GM21825 (cell line): ENCODE data around the gene VPS37B.

Source experiments
- ATAC-seq: cut with Tn5 transposase; IDR thresholded peaks from one replicate; pipeline ENCODE4 v1.9.1; 2021; ENCODE audit warnings: mild to moderate bottlenecking, moderate library complexity; ENCODE audit not compliant: unreplicated experiment

Gene VPS37B

GRCh38 chr12:122855071-122855829, 40.7 kb downstream of the VPS37B start:
- no peak for ATAC-seq

DNA sequence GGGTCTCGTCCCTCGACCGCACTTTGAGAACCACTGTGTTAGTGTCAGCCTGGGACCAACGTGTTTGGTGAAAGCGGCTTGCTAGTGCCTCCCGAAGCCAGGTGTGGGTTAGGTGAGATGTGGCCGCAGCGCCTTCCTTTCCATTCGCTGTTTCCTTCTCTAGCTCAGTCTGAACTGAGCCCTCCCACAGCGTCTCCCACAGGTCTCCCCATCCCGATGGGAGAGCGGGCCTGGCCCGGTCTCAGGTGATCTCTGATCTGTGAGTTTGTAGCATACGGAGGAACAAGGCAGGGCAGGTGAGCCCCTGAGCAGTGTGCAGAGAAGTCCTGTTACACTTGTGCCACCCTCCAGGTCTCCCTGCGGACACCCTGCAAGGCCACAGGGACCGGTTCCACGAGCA, 41.4 kb downstream of the VPS37B start:
- no peak for ATAC-seq

DNA sequence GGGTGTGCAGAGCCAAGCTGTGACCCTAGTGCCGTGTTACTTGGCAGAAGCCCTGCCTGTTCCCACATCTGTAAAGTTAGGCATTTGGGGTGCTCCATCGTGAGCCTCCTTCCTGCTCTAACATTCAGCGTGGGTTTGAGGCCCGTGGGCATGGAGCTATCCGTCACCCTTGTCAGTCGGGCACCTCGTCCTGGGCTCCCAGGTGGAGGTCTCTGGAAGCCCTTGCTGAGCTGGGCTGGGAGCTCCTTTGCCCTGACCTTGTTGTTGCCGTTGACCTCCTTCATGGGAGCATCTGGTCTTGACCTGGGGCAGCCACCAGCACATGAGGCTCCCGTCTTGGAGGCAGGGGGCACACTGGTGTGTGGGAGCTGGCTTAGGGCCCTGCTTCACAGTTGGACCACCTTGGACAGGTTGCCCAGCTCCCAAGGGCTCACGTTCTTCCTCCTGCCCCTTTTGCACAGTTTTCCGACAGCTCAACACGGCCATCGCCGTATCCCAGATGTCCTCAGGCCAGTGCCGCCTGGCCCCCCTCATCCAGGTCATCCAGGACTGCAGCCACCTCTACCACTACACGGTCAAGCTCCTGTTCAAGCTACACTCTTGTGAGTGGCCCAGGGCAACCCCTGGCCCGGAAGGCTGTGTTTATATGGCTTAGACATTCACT, 42.2 kb downstream of the VPS37B start:
- ATAC-seq: no peak

DNA sequence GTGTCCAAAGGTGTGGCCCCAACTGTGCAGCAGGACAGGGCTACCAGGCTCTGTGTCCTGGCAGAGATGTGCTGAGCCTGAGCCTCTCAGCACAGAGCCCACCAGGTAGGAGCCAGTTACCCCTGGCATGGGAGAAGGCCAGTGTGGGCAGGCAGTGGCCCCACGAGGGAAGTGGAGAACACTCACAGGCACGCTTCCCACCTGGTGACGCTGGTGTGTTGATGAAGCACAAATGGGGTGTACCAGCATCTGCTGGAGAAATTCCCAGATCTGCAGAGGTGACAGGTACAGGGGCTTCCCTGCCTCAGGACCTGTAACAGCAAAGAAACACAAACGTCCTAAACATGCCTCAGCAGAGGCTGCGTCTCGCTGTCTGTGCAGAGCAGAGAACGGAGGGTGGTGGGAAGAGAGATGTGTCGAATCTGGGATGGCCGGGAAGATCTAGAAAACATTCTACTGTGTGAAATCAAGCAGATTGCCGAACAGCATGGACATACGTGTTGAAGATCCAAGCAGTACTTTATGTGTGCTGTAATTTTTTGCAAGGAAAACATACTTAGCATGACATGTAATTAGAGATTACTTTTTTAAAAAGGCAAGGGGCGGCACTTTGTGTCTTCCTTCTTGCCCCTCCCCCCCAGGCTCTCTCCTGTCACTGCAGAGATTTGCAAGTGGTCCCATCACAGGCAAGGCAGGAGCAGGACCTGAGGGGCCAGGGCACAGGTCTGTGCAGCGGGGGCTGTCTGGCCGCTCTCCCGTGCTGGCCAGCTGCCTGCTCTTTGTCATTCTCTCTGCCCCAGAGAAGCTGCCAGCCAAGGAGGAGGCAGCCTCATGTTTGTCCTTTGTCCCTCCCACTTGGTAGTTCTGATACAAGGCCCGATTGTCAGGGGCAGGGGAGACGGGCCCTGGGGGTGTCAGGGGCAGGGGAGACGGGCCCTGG, 43.3 kb downstream of the VPS37B start:
- ATAC-seq: no peak

GRCh38 chr12:122851820-122852219, 44.1 kb downstream of the VPS37B start:
- no peak for ATAC-seq

DNA sequence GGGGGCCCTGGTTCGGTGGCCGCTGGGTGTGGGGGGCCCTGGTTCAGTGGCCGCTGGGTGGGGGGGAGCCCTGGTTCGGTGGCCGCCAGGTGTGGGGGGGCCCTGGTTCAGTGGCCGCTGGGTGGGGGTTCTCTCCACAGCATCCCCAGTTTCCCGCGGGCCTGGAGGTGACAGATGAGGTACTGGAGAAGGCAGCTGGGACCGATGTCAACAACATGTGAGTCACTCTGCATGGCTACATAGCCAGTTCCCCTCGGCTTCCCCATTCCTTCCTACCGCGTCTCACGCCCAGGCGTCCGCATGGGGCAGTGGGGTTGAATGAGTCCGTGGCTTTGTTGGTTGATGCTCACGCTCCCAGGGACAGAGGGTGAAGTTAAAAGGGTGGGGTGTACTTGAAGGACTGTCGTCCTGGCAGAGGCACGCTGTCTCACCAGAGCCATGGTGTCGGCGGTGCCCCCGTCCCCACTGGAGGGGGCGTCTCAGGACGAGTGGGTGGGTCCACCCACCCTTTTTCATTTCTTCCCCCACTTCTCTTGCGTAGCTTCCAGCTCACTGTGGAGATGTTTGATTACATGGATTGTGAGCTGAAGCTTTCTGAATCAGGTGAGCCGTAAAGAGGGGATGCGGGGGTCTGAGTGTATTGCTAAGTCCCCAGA, 45.1 kb downstream of the VPS37B start:
- ATAC-seq: no peak

DNA sequence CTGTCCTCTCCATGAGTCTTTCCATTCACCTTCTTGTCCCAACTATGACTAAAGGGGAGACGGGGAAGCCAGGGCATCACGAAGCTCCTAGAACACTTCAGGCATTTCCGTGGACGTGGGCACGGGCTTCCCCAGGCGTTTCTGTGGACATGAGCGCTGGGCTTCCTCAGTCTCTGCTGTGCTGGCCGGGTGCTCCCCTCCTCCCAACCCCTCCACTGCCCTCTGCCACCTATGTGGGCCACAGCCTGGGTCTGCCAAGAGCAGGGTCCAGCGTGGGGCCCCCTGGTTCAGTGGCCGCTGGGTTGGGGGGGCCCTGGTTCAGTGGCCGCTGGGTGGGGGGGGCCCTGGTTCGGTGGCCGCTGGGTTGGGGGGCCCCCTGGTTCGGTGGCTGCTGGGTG, 45.9 kb downstream of the VPS37B start:
- ATAC-seq: no peak

GRCh38 chr12:122849352-122850047, 46.4 kb downstream of the VPS37B start:
- ATAC-seq: no peak

DNA sequence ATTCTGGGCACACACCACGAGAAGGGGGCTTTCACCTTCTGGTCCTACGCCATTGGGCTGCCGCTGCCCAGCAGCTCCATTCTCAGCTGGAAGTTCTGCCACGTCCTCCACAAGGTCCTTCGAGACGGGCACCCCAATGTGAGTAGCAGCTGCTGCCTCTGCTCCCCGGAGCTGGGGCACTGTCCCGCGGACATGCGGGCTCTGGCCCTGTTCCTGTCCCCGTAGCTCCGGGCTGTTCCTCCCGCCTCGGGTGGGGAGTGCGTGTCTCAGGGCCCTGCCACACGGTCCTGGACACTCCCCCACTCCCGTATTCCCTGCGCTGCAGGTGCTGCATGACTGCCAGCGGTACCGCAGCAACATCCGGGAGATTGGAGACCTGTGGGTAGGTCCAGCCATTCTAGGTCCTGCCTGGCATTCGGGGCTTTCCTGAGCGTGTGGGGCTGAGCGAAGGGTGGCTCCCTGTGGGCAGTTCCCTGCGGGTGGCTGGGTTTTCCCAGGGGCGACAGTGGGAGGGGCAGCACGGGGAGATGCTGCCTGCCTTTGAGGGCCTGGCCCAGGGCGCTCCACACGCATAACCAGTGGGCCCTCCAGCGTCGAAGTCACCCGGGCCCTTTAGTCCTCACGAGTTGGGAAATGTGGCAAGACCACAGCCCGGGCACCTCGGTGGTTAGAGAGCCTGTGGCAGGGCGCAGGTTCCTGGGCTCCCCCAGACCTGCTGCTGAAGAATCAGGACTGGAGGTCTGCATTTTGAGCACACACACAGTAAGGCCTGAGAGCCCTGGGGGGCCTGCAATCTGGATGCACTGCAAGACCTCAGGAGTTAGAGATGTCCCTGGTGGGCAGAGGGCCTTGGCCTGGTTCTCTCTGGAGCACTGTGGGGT, 47.2 kb downstream of the VPS37B start:
- no peak for ATAC-seq

GRCh38 chr12:122847921-122848421, 48.0 kb downstream of the VPS37B start:
- ATAC-seq: no peak

- ATAC-seq: no peak
Observed at GRCh38 chr12:122847516-122847836, 48.4 kb downstream of the VPS37B start.

DNA sequence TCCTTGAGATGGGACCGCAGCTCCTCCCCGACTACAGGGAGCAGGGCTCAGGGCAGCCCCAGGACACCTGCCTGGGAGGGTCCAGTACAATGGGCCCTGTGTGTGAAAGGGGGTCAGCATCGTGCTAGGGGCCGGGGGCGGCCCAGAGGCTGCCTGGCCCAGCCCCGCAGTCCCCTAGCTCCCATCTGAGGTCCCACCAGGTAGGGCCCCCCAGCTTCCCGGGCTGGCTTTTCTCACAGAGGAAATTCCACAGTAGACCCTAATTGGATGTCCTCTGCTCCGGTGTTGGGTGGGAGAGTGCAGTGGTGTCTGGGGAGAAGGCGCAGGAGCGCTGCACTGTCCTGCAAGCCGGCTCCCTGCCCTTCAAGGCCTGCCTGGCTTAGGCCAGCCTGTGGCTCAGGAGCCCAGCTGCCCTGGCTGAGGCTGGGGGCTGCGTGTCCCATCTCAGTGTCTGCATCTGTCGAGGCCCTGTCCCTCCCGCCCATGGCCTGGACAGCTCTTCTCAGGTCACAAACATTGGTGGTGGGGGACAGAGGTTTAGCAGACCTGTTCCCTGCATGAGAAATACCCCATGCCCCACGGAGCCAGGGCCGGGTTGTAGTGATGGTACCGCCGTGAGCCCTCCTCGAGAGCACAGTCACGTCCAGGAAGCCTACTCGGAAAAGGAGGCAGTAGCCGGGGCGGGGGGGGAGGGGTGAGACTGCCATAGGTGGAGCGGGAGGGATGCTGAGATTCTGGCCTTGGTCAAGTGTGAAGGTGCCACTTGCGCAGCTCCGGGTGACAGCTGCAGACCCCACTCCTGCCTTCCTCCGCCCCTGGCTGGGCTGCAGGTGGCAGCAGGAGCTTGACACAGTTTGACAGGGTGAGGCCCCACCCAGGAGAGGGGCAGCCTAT, 49.1 kb downstream of the VPS37B start:
- no peak for ATAC-seq

- no peak for ATAC-seq
Observed at GRCh38 chr12:122845865-122846621, 49.9 kb downstream of the VPS37B start.

GRCh38 chr12:122845041-122845864, 50.7 kb downstream of the VPS37B start:
- no peak for ATAC-seq

- ATAC-seq: no peak
Observed at GRCh38 chr12:122844366-122844971, 51.5 kb downstream of the VPS37B start.

DNA sequence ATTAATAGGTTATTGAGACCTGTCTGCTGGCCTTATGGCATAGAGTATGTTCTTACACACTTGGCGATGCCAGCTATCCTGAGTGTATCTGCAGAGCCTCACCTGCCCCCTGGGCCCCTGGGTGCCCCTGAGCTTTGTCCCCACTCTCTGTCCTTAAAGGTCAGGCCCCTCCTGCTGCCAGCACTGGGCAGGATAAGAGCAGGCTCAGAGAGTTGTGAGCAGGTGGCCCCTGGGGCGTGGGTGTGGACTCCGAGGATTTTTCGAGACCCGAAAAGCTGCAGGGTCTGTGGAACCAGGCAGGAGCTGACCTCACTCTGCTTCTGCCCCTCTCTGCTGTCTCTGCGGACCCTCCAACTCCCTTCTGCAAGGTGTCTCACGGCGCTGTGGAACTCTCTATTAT, 52.5 kb downstream of the VPS37B start:
- ATAC-seq: no peak
